PC-3 (cell line): ENCODE results near the gene PHGDH. TPM values are rescaled to one million over a fixed set of nuclear protein-coding genes. Genes with fewer than 3 reads are reported as not detected.
A peak's percentile ranks its signal among the peaks of the same experiment; 100 is the strongest.

Source experiments
- ATAC-seq: fragments of 200-7000 bp; cut with Tn5 transposase; 2 replicates; pipeline ENCODE4 v1.9.1; 2020; ENCODE audit warnings: mild to moderate bottlenecking, moderate library complexity
- BruUV-seq: library from RNA; stranded (reverse); fragments of 400-500 nt; replicated peaks from 2 replicates; lab custom pipeline; 2021; lab: Mats Ljungman, UMichigan
- CTCF ChIA-PET: fragments of 300-600 bp; sonication (Branson Sonifier 250); formaldehyde crosslinking; loops from one replicate; lab custom pipeline; 2022; ENCODE audit warnings: antibody characterized with exemption; lab: Charles Lee
- POLR2A ChIA-PET: fragments of 300-600 bp; sonication (Branson Sonifier 250); formaldehyde crosslinking; loops from one replicate; lab custom pipeline; 2022; ENCODE audit warnings: antibody characterized with exemption; ENCODE audit not compliant: unreplicated experiment; lab: Charles Lee
- DNase-seq: peaks from one replicate; pipeline ENCODE4 v3.0.0-alpha.2; 2015
- H2AFZ ChIP-seq: fragments of 300-600 bp; sonication (generic); 2 replicates; pipeline ENCODE4 v1.6.0; 2016; ENCODE audit warnings: antibody characterized with exemption, low read length
- H3F3A ChIP-seq: fragments of 300-600 bp; sonication (generic); one replicate; pipeline ENCODE4 v1.6.0; 2017; ENCODE audit warnings: antibody characterized with exemption, low read length, control low read depth, mild to moderate bottlenecking; ENCODE audit not compliant: unreplicated experiment
- H3K27ac ChIP-seq: fragments of 300-600 bp; sonication (generic); 2 replicates; pipeline ENCODE4 v1.5.1; 2016; ENCODE audit warnings: mild to moderate bottlenecking, low read length
- H3K27me3 ChIP-seq: fragments of 300-600 bp; sonication (generic); 2 replicates; pipeline ENCODE4 v1.6.1; 2016; ENCODE audit warnings: low read length, mixed read lengths
- H3K36me3 ChIP-seq: fragments of 300-600 bp; sonication (generic); 2 replicates; pipeline ENCODE4 v1.6.1; 2016; ENCODE audit warnings: low read depth, mixed run types, low read length, mixed read lengths
- H3K4me1 ChIP-seq: fragments of 300-600 bp; sonication (generic); 2 replicates; pipeline ENCODE4 v1.5.1; 2016; ENCODE audit warnings: low read length; ENCODE audit not compliant: insufficient read depth
- H3K4me2 ChIP-seq: fragments of 300-600 bp; sonication (generic); 2 replicates; pipeline ENCODE4 v1.6.0; 2016; ENCODE audit warnings: low read length
- H3K4me3 ChIP-seq: fragments of 300-600 bp; sonication (generic); 2 replicates; pipeline ENCODE4 v1.5.1; 2016; ENCODE audit warnings: mild to moderate bottlenecking, low read length, mixed read lengths
- H3K79me2 ChIP-seq: fragments of 300-600 bp; sonication (generic); 2 replicates; pipeline ENCODE4 v1.6.1; 2017; ENCODE audit warnings: low read length, mixed read lengths
- H3K9ac ChIP-seq: fragments of 300-600 bp; sonication (generic); 2 replicates; pipeline ENCODE4 v1.6.0; 2016; ENCODE audit warnings: mild to moderate bottlenecking, low read length
- H3K9me2 ChIP-seq: fragments of 300-600 bp; sonication (generic); replicated peaks from 2 replicates; pipeline ENCODE4 v1.6.1; 2016; ENCODE audit warnings: mixed run types, low read length, mixed read lengths
- H3K9me3 ChIP-seq: fragments of 300-600 bp; sonication (generic); 2 replicates; pipeline ENCODE4 v1.6.1; 2016; ENCODE audit warnings: low read length, mixed read lengths
- H4K20me1 ChIP-seq: fragments of 300-600 bp; sonication (generic); 2 replicates; pipeline ENCODE4 v1.6.1; 2016; ENCODE audit warnings: low read length, mixed read lengths
- EZH2 ChIP-seq: fragments of 300-600 bp; sonication (generic); IDR thresholded peaks from one replicate; pipeline ENCODE4 v1.6.1; 2017; ENCODE audit warnings: antibody characterized with exemption, mild to moderate bottlenecking, low read length; ENCODE audit not compliant: unreplicated experiment
- EZH2phosphoT487 ChIP-seq: fragments of 300-600 bp; sonication (generic); IDR thresholded peaks from 2 replicates; pipeline ENCODE4 v1.6.1; 2018; ENCODE audit warnings: mild to moderate bottlenecking, antibody characterized with exemption, low read length, borderline replicate concordance
- intact Hi-C: fragments of 100-400 bp; cut with micrococcal nuclease; formaldehyde crosslinking; loops from 2 replicates; pipeline ENCODE4 v1.9.0; 2023
- total RNA-seq: library from RNA; depleted of rRNA; stranded (reverse); fragments of >200 nt; gene quantifications from 2 replicates; pipeline ENCODE4 v1.2.3, GENCODE V29; 2014
- TF ChIP-seq, protein P1 (sequence below): fragments of 300-600 bp; sonication (generic); conservative IDR thresholded peaks from 2 replicates; pipeline ENCODE4 v1.5.1; 2017; ENCODE audit warnings: antibody characterized with exemption, low read depth, mild to moderate bottlenecking, low read length

PHGDH gene
- total RNA-seq, 1 experiment from 2014 or later, result 134 TPM

DNA sequence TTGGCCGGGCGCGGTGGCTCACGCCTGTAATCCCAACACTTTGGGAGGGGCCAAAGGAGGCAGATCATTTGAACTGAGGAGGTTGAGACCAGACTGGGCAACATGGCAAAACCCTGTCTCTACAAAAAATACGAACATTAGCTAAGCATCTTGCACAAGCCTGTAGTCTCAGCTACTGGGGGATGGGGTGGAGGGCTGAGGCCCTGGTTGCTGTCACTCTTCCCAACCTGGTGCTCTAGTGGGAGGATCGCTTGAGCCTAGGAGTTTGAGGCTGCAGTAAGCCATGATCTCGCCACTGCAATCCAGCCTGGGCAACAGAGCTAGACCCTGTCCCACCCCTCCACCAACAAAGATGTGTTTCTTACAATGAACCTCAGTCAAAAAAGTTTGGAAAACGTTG, 2.8 kb downstream of the PHGDH start:
- no peak for DNase-seq
- ChIA-PET CTCF (no interaction called here), POLR2A (no interaction called here)
- intact Hi-C loops, result no loop called here
- Histone ChIP-seq H3K79me2 (peaks cover 61% of the 10 kb centered on the region), H3K9ac (no peak overlapping the region), H3K9me3 (no peaks in the 10 kb centered on the region), H3F3A (no peaks in the 10 kb centered on the region), H3K27ac (no peak overlapping the region), H3K4me2 (peak overlapping the region; percentile 94), H4K20me1 (0 out of 2 replicates have a peak, but pooled peaks cover 16% of the 10 kb centered on the region), H3K4me3 (0 out of 2 replicates have a peak overlapping the region, but pooled peaks have one; percentile 98), H2AFZ (no peak overlapping the region), H3K27me3 (no peaks in the 10 kb centered on the region), H3K36me3 (no peaks in the 10 kb centered on the region), H3K9me2 (no peaks in the 10 kb centered on the region), H3K4me1 (peaks cover 18% of the 10 kb centered on the region)
- TF ChIP-seq, protein P1, sequence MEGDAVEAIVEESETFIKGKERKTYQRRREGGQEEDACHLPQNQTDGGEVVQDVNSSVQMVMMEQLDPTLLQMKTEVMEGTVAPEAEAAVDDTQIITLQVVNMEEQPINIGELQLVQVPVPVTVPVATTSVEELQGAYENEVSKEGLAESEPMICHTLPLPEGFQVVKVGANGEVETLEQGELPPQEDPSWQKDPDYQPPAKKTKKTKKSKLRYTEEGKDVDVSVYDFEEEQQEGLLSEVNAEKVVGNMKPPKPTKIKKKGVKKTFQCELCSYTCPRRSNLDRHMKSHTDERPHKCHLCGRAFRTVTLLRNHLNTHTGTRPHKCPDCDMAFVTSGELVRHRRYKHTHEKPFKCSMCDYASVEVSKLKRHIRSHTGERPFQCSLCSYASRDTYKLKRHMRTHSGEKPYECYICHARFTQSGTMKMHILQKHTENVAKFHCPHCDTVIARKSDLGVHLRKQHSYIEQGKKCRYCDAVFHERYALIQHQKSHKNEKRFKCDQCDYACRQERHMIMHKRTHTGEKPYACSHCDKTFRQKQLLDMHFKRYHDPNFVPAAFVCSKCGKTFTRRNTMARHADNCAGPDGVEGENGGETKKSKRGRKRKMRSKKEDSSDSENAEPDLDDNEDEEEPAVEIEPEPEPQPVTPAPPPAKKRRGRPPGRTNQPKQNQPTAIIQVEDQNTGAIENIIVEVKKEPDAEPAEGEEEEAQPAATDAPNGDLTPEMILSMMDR, result no peak
- TF ChIP-seq EZH2phosphoT487, result no peak
- no peak for TF ChIP-seq EZH2
- no TSS peak for BruUV-seq
- no peak for ATAC-seq

DNA sequence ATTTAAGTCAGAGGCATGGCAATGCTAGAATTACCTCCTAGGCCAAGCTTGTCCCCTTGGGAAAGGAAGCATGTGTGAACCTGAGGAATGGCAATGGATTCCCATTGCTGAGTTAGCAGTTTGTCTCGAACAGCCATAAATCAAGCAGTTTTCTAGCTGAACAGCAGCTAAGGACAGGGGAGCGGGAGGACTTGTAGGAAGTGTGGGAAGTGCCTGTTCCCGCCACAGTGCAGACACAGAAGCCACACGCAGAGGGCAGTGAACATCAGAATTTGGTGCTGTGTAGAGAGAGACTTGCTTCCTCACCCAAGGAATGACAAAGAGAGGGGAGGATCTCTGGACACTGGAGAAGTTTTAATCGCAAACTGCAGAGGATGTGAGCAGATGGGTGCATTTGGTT, 3.8 kb downstream of the PHGDH start:
- H2AFZ ChIP-seq, result no peak overlapping the region
- intact Hi-C loops, result no loop called here
- no TSS peak for BruUV-seq
- no peak for ATAC-seq
- no peaks in the 10 kb centered on the region for H3K9me2 ChIP-seq
- H3K4me2 ChIP-seq, result no peak overlapping the region
- no peak overlapping the region for H3K4me3 ChIP-seq
- H3K79me2 ChIP-seq, result peaks cover 61% of the 10 kb centered on the region
- 0 out of 2 replicates have a peak, but pooled peaks cover 16% of the 10 kb centered on the region for H4K20me1 ChIP-seq
- no peaks in the 10 kb centered on the region for H3K9me3 ChIP-seq
- H3F3A ChIP-seq, result no peaks in the 10 kb centered on the region
- 0 out of 2 replicates have a peak, but pooled peaks cover 4% of the 10 kb centered on the region for H3K36me3 ChIP-seq
- DNase-seq, result no peak
- H3K9ac ChIP-seq, result no peak overlapping the region
- peaks cover 18% of the 10 kb centered on the region for H3K4me1 ChIP-seq
- no peaks in the 10 kb centered on the region for H3K27me3 ChIP-seq
- no peak for TF ChIP-seq EZH2
- no peak for TF ChIP-seq EZH2phosphoT487
- TF ChIP-seq, protein P1, result no peak
- H3K27ac ChIP-seq, result no peak overlapping the region
- CTCF ChIA-PET, result no interaction called here
- POLR2A ChIA-PET, result no interaction called here

DNA sequence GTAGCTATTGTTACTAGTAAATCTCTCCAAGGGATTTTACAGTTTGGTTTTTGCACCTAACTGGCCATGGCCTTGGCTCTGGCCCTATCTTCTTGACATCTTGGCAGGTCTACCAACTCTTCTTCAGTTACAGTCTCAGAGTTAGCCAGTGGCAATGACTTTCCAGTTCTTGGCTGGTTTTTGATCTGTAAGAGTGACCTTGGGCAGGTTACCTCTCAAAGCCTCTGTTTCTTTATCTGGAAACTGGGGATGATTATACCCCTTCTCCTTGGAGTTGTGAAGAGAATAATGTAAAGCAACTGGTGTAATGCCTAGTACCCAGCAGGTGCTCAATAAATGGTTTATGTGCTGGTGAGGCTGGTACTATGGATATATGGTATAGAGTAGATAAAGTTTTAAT, 6.7 kb downstream of the PHGDH start:
- DNase-seq (no peak), ATAC-seq (no peak)
- Histone ChIP-seq H3K4me1 (peaks cover 11% of the 10 kb centered on the region), H2AFZ (no peak overlapping the region), H3K9me2 (no peaks in the 10 kb centered on the region), H3K9me3 (no peaks in the 10 kb centered on the region), H3K4me3 (no peak overlapping the region), H3K79me2 (peaks cover 53% of the 10 kb centered on the region), H3F3A (no peaks in the 10 kb centered on the region), H3K27me3 (no peaks in the 10 kb centered on the region), H3K9ac (no peak overlapping the region), H3K4me2 (no peak overlapping the region), H3K36me3 (peaks cover 17% of the 10 kb centered on the region; the same call in 1 of the 2 replicates), H3K27ac (no peak overlapping the region), H4K20me1 (0 out of 2 replicates have a peak, but pooled peaks cover 14% of the 10 kb centered on the region)
- TF ChIP-seq EZH2phosphoT487 (no peak), EZH2 (no peak)
- TF ChIP-seq, protein P1, result no peak
- no TSS peak for BruUV-seq
- ChIA-PET CTCF (no interaction called here), POLR2A (no interaction called here)
- intact Hi-C loops, result no loop called here
